ENCODE measurements around the gene TEX14.
A peak's percentile ranks its signal among the peaks of the same experiment; 100 is the strongest.

TEX14 gene

DNA sequence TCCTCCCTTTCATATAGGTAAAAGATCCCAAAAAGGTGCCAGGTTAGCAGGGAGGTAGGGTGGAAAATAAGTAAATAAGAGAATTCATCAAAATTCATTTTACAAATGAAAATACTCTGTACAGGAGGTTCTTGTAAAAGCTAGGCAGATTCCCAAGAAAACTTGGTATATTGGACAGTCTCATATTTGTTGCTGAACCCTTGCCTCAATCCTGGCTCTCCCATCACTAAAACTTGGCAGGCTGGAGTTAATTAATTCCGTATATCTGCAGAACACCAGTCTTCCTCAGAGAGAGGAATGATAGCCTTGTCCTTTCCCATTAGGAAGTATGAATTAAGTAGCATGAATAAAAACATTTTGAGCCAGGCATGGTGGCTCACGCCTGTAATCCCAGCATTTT lies 111.2 kb downstream of the TEX14 start:
- ATAC-seq (ENCODE audit: insufficient read depth, low read depth) (no peak), DNase-seq (no peak)
- no peak overlapping the region for H3K4me2 ChIP-seq (ENCODE audit: insufficient read depth, low read length)
- no peaks in the 10 kb centered on the region for H3K36me3 ChIP-seq (ENCODE audit: insufficient read depth, low read length)
- TF ChIP-seq EZH2 (IDR thresholded peaks at IDR 0.05; ENCODE audit: borderline replicate concordance, low read depth, low read length, severe bottlenecking) = no peak
- TF ChIP-seq, protein P1, sequence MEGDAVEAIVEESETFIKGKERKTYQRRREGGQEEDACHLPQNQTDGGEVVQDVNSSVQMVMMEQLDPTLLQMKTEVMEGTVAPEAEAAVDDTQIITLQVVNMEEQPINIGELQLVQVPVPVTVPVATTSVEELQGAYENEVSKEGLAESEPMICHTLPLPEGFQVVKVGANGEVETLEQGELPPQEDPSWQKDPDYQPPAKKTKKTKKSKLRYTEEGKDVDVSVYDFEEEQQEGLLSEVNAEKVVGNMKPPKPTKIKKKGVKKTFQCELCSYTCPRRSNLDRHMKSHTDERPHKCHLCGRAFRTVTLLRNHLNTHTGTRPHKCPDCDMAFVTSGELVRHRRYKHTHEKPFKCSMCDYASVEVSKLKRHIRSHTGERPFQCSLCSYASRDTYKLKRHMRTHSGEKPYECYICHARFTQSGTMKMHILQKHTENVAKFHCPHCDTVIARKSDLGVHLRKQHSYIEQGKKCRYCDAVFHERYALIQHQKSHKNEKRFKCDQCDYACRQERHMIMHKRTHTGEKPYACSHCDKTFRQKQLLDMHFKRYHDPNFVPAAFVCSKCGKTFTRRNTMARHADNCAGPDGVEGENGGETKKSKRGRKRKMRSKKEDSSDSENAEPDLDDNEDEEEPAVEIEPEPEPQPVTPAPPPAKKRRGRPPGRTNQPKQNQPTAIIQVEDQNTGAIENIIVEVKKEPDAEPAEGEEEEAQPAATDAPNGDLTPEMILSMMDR (IDR thresholded peaks at IDR 0.05; ENCODE audit: borderline replicate concordance, extremely low read depth, low read length, poor library complexity, severe bottlenecking) = no peak
- no peaks in the 10 kb centered on the region for H3K4me1 ChIP-seq (ENCODE audit: insufficient read depth, low read length)
- H2AFZ ChIP-seq (ENCODE audit: low read depth, low read length) = no peak overlapping the region
- no peak overlapping the region for H3K4me3 ChIP-seq (ENCODE audit: low read depth in 1 of 2, low read length in 2 of 2)
- H3K9ac ChIP-seq (ENCODE audit: low read depth, low read length) = no peak overlapping the region
- no peaks in the 10 kb centered on the region for H3K9me3 ChIP-seq (ENCODE audit: insufficient read depth, low read length, severe bottlenecking)
- peaks cover 21% of the 10 kb centered on the region for H3K27me3 ChIP-seq (ENCODE audit: insufficient read depth, low read length, poor library complexity)
- no peaks in the 10 kb centered on the region for H3K79me2 ChIP-seq (ENCODE audit: insufficient read depth, low read length)
- no peaks in the 10 kb centered on the region for H4K20me1 ChIP-seq (ENCODE audit: insufficient read depth, low read length)
- no peak overlapping the region for H3K27ac ChIP-seq (ENCODE audit: low read length)

- Histone ChIP-seq H3K79me2 (ENCODE audit: insufficient read depth, low read length) (no peaks in the 10 kb centered on the region), H3K27me3 (ENCODE audit: insufficient read depth, low read length, poor library complexity) (peaks cover 19% of the 10 kb centered on the region), H3K4me2 (ENCODE audit: insufficient read depth, low read length) (no peak overlapping the region), H3K27ac (ENCODE audit: low read length) (no peak overlapping the region), H4K20me1 (ENCODE audit: insufficient read depth, low read length) (no peaks in the 10 kb centered on the region), H3K36me3 (ENCODE audit: insufficient read depth, low read length) (no peaks in the 10 kb centered on the region), H3K9me3 (ENCODE audit: insufficient read depth, low read length, severe bottlenecking) (no peaks in the 10 kb centered on the region), H2AFZ (ENCODE audit: low read depth, low read length) (no peak overlapping the region), H3K4me1 (ENCODE audit: insufficient read depth, low read length) (no peaks in the 10 kb centered on the region), H3K4me3 (ENCODE audit: low read depth in 1 of 2, low read length in 2 of 2) (no peak overlapping the region), H3K9ac (ENCODE audit: low read depth, low read length) (no peak overlapping the region)
- peak; percentile 48 for DNase-seq
- TF ChIP-seq, protein P1 (IDR thresholded peaks at IDR 0.05; ENCODE audit: borderline replicate concordance, extremely low read depth, low read length, poor library complexity, severe bottlenecking) = peak; percentile 76
- TF ChIP-seq EZH2 (IDR thresholded peaks at IDR 0.05; ENCODE audit: borderline replicate concordance, low read depth, low read length, severe bottlenecking) = no peak
- 0 out of 3 replicates have a peak, but pooled peaks have one; percentile 58 for ATAC-seq (ENCODE audit: insufficient read depth, low read depth)
Observed at GRCh38 chr17:58577696-58578095, 114.1 kb downstream of the TEX14 start.

DNA sequence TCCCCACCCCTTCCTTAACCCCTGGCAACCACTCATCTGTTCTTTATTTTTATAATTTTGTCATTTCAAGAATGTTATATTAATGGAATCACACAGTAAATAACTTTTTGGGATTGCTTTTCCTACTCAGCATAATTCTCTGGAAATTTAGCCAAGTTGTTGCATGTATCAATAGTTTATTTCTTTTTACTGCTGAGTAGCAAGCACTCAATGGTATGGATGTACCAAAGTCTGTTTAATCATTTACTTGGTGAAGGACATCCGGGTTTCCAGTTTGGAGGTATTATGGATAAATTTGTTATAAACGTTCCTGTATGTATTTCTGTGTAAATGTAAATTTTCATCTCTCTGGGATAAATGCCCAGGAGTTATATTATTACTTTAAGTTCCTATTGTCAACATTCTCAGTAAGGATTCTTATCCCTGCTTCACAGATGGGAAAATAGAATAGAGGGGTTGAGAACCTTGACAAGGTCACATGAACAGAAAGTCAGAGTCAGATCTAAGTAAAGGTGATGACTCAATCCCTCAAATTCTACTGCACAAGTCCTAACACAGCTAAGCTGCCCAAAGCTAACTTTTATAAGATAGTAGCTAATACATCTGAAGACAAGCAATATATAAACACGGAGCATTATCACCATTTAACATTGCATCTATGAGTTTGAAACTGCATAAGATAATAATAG lies 115.0 kb downstream of the TEX14 start:
- no peaks in the 10 kb centered on the region for H3K9me3 ChIP-seq (ENCODE audit: insufficient read depth, low read length, severe bottlenecking)
- H3K27ac ChIP-seq (ENCODE audit: low read length) = no peak overlapping the region
- no peak overlapping the region for H2AFZ ChIP-seq (ENCODE audit: low read depth, low read length)
- no peak for ATAC-seq (ENCODE audit: insufficient read depth, low read depth)
- DNase-seq = no peak
- H3K36me3 ChIP-seq (ENCODE audit: insufficient read depth, low read length) = no peaks in the 10 kb centered on the region
- H3K79me2 ChIP-seq (ENCODE audit: insufficient read depth, low read length) = no peaks in the 10 kb centered on the region
- no peaks in the 10 kb centered on the region for H3K4me1 ChIP-seq (ENCODE audit: insufficient read depth, low read length)
- no peaks in the 10 kb centered on the region for H4K20me1 ChIP-seq (ENCODE audit: insufficient read depth, low read length)
- H3K27me3 ChIP-seq (ENCODE audit: insufficient read depth, low read length, poor library complexity) = peaks cover 19% of the 10 kb centered on the region
- TF ChIP-seq, protein P1 (IDR thresholded peaks at IDR 0.05; ENCODE audit: borderline replicate concordance, extremely low read depth, low read length, poor library complexity, severe bottlenecking) = no peak
- TF ChIP-seq EZH2 (IDR thresholded peaks at IDR 0.05; ENCODE audit: borderline replicate concordance, low read depth, low read length, severe bottlenecking) = no peak
- H3K4me3 ChIP-seq (ENCODE audit: low read depth in 1 of 2, low read length in 2 of 2) = no peak overlapping the region
- H3K4me2 ChIP-seq (ENCODE audit: insufficient read depth, low read length) = no peak overlapping the region
- no peak overlapping the region for H3K9ac ChIP-seq (ENCODE audit: low read depth, low read length)

Measured in DND-41 (cell line).